Common myeloid progenitor, CD34-positive (primary cell): ENCODE measurements around the gene TNFRSF1A.
"Not testable (repeated sequence)": the region's sequence is repeated elsewhere in the genome, so short reads cannot be mapped to it uniquely, and the experiment has no call there.

Experiments
- CTCF ChIA-PET: fragments of 350-600 bp; sonication (Branson Sonifier 250); formaldehyde crosslinking; loops from one replicate; lab custom pipeline; 2021; ENCODE audit warnings: antibody characterized with exemption; lab: Charles Lee
- POLR2A ChIA-PET: fragments of 350-600 bp; sonication (Branson Sonifier 250); formaldehyde crosslinking; loops from one replicate; lab custom pipeline; 2021; ENCODE audit warnings: antibody characterized with exemption; lab: Charles Lee
- DNase-seq, 3 donors: peaks; one replicate each; pipeline versions ENCODE4 v3.0.0 to v3.0.0-alpha.2; 2013
- H3K27ac ChIP-seq, 2 experiments: 1 replicate in 1 of 2; 2 replicates in 1 of 2; pipeline ENCODE4 v1.7.0; 2013; ENCODE audit warnings: inconsistent platforms in 2 of 2, low read length in 2 of 2, mild to moderate bottlenecking in 2 of 2, low read depth in 1 of 2, moderate library complexity in 1 of 2; ENCODE audit not compliant: severe bottlenecking in 2 of 2, insufficient read depth in 1 of 2, poor library complexity in 1 of 2
- H3K27me3 ChIP-seq, 5 experiments: replicated peaks in 2 of 5; 1 replicate in 3 of 5; 2 replicates in 2 of 5; pipeline versions ENCODE4 v1.6.1 to v1.7.0; 2013; ENCODE audit warnings: low read length in 4 of 5, mild to moderate bottlenecking in 2 of 5, moderate library complexity in 2 of 5, inconsistent platforms in 1 of 5; ENCODE audit not compliant: insufficient read depth in 5 of 5, control insufficient read depth in 4 of 5
- H3K36me3 ChIP-seq, 4 experiments: 1 replicate in 2 of 4; 2 replicates in 2 of 4; pipeline versions ENCODE4 v1.6.1 to v1.7.0; 2013; ENCODE audit warnings: low read length in 3 of 4, control low read depth in 1 of 4, mild to moderate bottlenecking in 1 of 4; ENCODE audit not compliant: control insufficient read depth in 4 of 4, insufficient read depth in 4 of 4
- H3K4me1 ChIP-seq, 4 experiments: 1 replicate in 3 of 4; 2 replicates in 1 of 4; pipeline versions ENCODE4 v1.6.1 to v1.7.1; 2013; ENCODE audit warnings: low read length in 3 of 4, mild to moderate bottlenecking in 3 of 4, control low read depth in 1 of 4, inconsistent platforms in 1 of 4, moderate library complexity in 1 of 4; ENCODE audit not compliant: control insufficient read depth in 4 of 4, insufficient read depth in 4 of 4; ENCODE audit errors: control extremely low read depth in 1 of 4
- H3K4me3 ChIP-seq, 7 experiments: 1 replicate in 4 of 7; 2 replicates in 3 of 7; pipeline versions ENCODE4 v1.5.1 to v1.7.0; 2013; ENCODE audit warnings: mild to moderate bottlenecking in 7 of 7, low read length in 6 of 7, moderate library complexity in 6 of 7, inconsistent platforms in 2 of 7, low read depth in 2 of 7, control low read depth in 1 of 7; ENCODE audit not compliant: insufficient read depth in 4 of 7, control insufficient read depth in 1 of 7; ENCODE audit errors: extremely low read depth in 1 of 7
- H3K9me3 ChIP-seq, 5 experiments: 1 replicate in 4 of 5; 2 replicates in 1 of 5; pipeline versions ENCODE4 v1.6.1 to v1.7.1; 2013; ENCODE audit warnings: low read length in 4 of 5, mild to moderate bottlenecking in 2 of 5, inconsistent platforms in 1 of 5, low read depth in 1 of 5, moderate library complexity in 1 of 5; ENCODE audit not compliant: control insufficient read depth in 4 of 5, insufficient read depth in 2 of 5; ENCODE audit errors: control extremely low read depth in 1 of 5
- WGBS: methylation state at CpG from one replicate; pipeline ENCODE4 v1.1.5; 2013; ENCODE audit not compliant: insufficient coverage; 5-methylcytosine and 5-hydroxymethylcytosine counted together

TNFRSF1A gene

DNA sequence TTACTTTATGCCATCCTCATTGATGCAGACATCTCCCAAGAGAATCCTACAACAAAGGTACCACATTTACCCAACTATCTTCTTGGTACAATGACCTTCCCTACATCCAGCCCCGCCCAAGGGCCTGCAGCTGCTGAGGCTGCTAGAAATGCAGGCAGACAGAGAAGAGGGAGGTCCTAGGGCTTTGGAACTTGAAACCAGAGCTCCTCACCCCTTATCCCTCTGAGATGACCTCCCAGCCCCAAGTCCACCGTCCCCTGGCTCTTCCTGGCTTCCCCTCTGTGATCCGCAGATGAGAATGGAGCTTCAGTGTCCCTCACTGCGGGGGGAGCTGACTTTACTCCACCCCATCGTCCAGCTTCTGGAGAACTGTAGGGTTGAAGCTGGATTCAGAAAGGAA is 1.6 kb upstream of the TNFRSF1A start:
- Histone ChIP-seq H3K4me3 (no peak overlapping the region), H3K27ac (peak overlapping the region in 1 of 2 experiments; percentile 96), H3K9me3 (no peaks in the 10 kb centered on the region), H3K4me1 (peaks cover 28 to 81% (median 74%) of the 10 kb centered on the region in 4 experiments), H3K36me3 (peaks cover 0 to 15% (median 2%) of the 10 kb centered on the region in 4 experiments), H3K27me3 (no peaks in the 10 kb centered on the region)
- WGBS, result 81% methylated on average over 3 of the region's 5 CpGs
- ChIA-PET CTCF (interaction anchor here (0.8 to 12.2 kb wide), 8 partner anchors 8 to 127 kb away, joined by 3 to 73 read pairs (median 4); partner anchors contain the start of genes SCNN1A and VAMP1), POLR2A (interaction anchor here (0.5 kb wide), 1 partner anchor 8 kb away, joined by 4 read pairs; no protein-coding TSS in a partner anchor)
- DNase-seq, result no peak

DNA sequence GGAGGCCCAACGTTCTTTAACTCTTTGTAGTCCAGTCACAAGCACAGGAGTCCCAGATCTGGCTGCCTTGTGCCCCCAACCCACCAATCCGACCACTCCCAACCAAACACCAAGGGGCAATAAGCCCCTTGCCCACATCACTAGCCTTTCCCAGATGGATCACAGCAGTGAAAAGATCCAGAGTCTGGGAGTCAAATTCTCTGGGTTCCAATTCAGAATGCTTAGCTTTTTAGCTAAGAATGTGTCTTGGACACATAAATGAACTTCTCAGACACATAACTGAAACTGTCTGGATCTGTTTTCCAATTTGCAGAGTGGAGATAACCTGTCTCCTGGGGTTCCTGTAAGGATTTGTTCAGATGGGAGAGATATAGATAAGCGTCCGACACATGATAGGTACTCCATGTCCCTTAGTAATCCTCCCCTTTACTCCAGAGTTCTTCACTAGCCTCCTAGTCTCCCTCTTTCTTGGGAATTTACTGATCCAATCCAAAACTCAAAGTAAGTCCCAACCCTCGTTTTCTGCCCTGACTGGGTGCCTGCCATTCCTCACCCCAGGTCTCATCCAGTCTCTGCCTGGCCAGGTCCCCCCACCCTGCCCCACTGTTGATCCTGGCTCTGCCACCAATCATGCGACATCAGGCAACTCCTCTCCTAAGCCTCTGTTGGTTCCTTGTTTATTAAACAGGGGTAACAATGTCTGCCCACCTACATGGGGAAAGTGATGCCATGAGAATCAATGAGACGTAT is 439 bp upstream of the TNFRSF1A start:
- Histone ChIP-seq H3K4me1 (peaks cover 28 to 81% (median 73%) of the 10 kb centered on the region in 4 experiments), H3K27ac (peak overlapping the region; percentile 93 to 96), H3K27me3 (no peaks in the 10 kb centered on the region), H3K9me3 (no peaks in the 10 kb centered on the region), H3K36me3 (peaks cover 0 to 21% (median 2%) of the 10 kb centered on the region in 4 experiments), H3K4me3 (peak overlapping the region; percentile 75 to 99 (median 97))
- 28% methylated on average over 5 of the region's 7 CpGs for WGBS
- POLR2A ChIA-PET, result interaction anchor here (0.6 to 1.0 kb wide), 2 partner anchors 21 to 123 kb away, joined by 3 to 5 read pairs; no protein-coding TSS in a partner anchor
- CTCF ChIA-PET, result interaction anchor here (1.1 to 12.2 kb wide), 7 partner anchors 8 to 30 kb away, joined by 3 to 73 read pairs (median 4); partner anchors contain the start of gene SCNN1A
- DNase-seq, result no peak

DNA sequence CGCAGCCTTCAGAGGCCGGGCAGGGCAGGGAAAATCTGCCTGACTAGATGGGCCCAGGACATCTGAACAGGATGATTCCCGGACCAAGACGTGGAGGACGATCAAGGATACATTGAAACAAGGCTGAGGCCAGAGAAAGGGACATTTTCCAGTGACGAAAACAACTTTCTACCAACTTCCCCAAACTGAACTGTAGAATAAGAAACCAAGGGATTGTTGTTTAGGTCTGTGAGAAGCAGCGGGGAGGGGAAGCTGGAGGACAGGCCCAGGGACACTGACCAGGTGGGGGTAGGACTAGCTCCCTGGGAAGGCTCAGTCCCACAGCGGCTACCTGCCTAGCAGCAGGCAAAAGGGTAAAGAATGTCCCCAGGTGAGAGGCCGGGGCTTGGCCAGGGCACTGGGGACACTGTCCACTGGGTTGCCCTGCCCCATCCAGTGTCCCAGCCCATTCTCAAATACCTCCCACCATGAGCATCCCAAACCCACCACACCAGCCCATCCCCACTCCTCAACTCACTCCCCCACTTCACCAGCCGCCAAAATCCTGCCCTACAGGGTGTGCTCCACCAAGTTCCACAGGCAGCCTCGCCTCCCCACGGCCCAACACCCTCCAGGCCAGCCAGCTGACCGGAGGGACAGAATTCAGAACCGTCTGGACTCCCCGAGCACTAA is 995 bp downstream of the TNFRSF1A start:
- Histone ChIP-seq H3K9me3 (no peaks in the 10 kb centered on the region), H3K27ac (peak overlapping the region; percentile 93 to 96), H3K27me3 (no peaks in the 10 kb centered on the region), H3K36me3 (peaks cover 0 to 21% (median 2%) of the 10 kb centered on the region in 4 experiments), H3K4me1 (peaks cover 31 to 82% (median 74%) of the 10 kb centered on the region in 4 experiments), H3K4me3 (peak overlapping the region; percentile 75 to 99 (median 97))
- ChIA-PET POLR2A (interaction anchor here (1.3 kb wide), 1 partner anchor 26 kb away, joined by 3 read pairs; no protein-coding TSS in a partner anchor), CTCF (interaction anchor here (0.5 to 12.2 kb wide), 7 partner anchors 15 to 312 kb away, joined by 3 to 73 read pairs (median 6); partner anchors contain the start of gene SCNN1A)
- WGBS, result 0% methylated on average over 10 of the region's 15 CpGs
- DNase-seq, result peak in 1 of 3 donors; percentile 49

DNA sequence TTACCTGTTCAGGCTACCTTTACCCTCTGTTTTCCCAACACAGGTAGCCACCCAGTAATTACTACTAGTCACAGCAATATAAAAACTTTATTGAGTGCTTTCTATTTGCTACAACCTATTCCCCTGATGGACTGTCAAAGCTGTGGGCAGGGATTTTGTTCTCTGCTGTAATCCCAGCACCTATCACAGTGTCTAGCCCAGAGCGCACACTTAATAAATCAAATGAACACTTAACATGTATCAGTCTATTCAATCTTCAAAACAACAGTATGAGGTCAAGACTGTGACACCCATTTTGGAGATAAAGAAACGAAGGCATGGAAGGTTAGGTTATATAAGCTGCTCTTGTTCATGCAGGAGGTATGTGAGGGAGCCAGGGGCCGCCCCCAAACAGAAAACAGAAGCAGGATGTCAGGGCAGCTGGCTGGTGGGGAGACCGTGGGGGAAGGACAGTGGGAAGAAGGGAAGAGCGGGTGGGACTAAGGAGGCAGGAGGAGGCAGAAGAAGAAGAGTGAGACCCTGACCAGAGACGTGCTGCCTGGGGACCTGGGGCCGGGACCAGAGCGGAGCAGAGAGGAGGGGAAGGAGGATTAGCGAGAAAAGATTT is 1.7 kb downstream of the TNFRSF1A start:
- Histone ChIP-seq H3K27ac (peak overlapping the region; percentile 93 to 96), H3K27me3 (no peaks in the 10 kb centered on the region), H3K36me3 (peaks cover 0 to 24% (median 3%) of the 10 kb centered on the region in 4 experiments), H3K9me3 (no peaks in the 10 kb centered on the region), H3K4me1 (peaks cover 31 to 82% (median 74%) of the 10 kb centered on the region in 4 experiments), H3K4me3 (peak overlapping the region; percentile 75 to 99 (median 97))
- CTCF ChIA-PET, result interaction anchor here (1.2 to 12.2 kb wide), 9 partner anchors 8 to 125 kb away, joined by 3 to 73 read pairs (median 7); partner anchors contain the start of gene SCNN1A
- POLR2A ChIA-PET, result interaction anchor here (1.3 kb wide), 1 partner anchor 27 kb away, joined by 3 read pairs; no protein-coding TSS in a partner anchor
- 0% methylated on average over 8 of the region's 9 CpGs for WGBS
- no peak for DNase-seq

DNA sequence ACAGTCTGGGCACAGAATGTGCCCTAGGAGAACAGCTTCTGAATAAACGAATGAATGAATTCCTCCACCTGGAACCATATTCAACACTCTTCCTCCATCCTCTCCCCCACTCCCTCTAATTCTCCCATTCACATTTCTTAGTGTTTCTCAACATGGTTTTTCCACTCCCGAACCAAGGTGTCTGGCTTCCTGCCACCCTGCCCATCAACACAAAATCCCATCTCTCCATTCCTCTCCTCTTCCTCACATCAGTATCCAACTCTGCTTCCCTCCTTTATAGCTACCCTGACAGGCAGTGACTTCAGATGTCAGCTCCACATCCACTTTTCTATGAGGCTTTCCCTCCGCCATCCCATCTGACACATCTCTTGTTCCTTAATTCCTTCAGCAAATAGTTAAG is 2.9 kb downstream of the TNFRSF1A start:
- no peak for DNase-seq
- H3K9me3 ChIP-seq, result no peaks in the 10 kb centered on the region
- CTCF ChIA-PET, result interaction anchor here (0.6 to 12.2 kb wide), 13 partner anchors 8 to 166 kb away, joined by 3 to 73 read pairs (median 6); partner anchors contain the start of gene SCNN1A
- H3K27ac ChIP-seq, result peak overlapping the region; percentile 93 to 96
- 4% methylated on average over 2 of the region's 3 CpGs for WGBS
- peaks cover 30 to 90% (median 83%) of the 10 kb centered on the region in 4 experiments for H3K4me1 ChIP-seq
- peaks cover 2 to 36% (median 10%) of the 10 kb centered on the region in 4 experiments for H3K36me3 ChIP-seq
- no peaks in the 10 kb centered on the region for H3K27me3 ChIP-seq
- peak overlapping the region in 6 of 7 experiments; percentile 95 to 99 (median 98) for H3K4me3 ChIP-seq
- POLR2A ChIA-PET, result interaction anchor here (0.6 to 0.7 kb wide), 2 partner anchors 8 to 130 kb away, joined by 3 to 5 read pairs; no protein-coding TSS in a partner anchor

DNA sequence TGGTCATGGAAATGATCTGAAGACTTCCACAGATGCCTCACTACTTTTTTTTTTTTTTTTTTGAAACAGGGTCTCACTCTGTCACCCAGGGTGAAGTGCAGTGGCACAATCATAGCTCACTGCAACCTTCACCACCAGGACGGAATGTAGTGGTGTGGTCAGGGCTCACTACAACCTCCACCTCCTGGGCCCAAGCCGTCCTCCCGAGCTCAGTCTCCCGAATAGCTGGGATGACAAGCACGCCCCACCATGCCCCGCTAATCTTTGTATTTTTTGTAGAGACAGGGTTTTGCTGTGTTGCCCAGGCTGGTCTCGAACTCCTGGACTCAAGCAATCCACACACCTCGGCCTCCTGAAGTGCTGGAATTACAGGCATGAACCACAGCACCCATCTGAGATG is 3.3 kb downstream of the TNFRSF1A start:
- Histone ChIP-seq H3K36me3 (peaks cover 4 to 40% (median 14%) of the 10 kb centered on the region in 4 experiments), H3K4me3 (peak overlapping the region in 6 of 7 experiments; percentile 95 to 99 (median 98)), H3K4me1 (peaks cover 26 to 90% (median 83%) of the 10 kb centered on the region in 4 experiments), H3K27ac (peak overlapping the region; percentile 74 to 96)
- POLR2A ChIA-PET, result interaction anchor here (0.6 to 0.7 kb wide), 2 partner anchors 8 to 130 kb away, joined by 3 to 5 read pairs; no protein-coding TSS in a partner anchor
- not testable (repeated sequence) for DNase-seq, H3K27me3 ChIP-seq, H3K9me3 ChIP-seq
- CTCF ChIA-PET, result interaction anchor here (0.6 to 12.2 kb wide), 12 partner anchors 8 to 167 kb away, joined by 3 to 73 read pairs (median 6); partner anchors contain the start of gene SCNN1A
- WGBS, result 69% methylated on average over 5 of the region's 8 CpGs
